ENCODE results near the gene SLC6A20.

GRCh38 chr3:45724911-45725310, 71.4 kb downstream of the SLC6A20 start:
- TF ChIP-seq CTCF (IDR thresholded peaks at IDR 0.05) (no peak), POLR2A (IDR thresholded peaks at IDR 0.05) (no peak)
